Osteocyte (in vitro differentiated cells): ENCODE results near the gene KRT80. TPM values are rescaled to one million over a fixed set of nuclear protein-coding genes. Genes with fewer than 3 reads are reported as not detected.

ENCODE experiments used
- DNase-seq: peaks from one replicate; pipeline ENCODE4 v3.0.0; 2021; ENCODE audit warnings: mixed read lengths; ENCODE audit not compliant: unreplicated experiment; ENCODE audit errors: extremely low spot score
- H3K27ac Mint-ChIP-seq: one replicate; pipeline ENCODE4 v1.8.0; 2021; ENCODE audit warnings: mild to moderate bottlenecking, mixed read lengths; ENCODE audit not compliant: unreplicated experiment
- H3K27me3 Mint-ChIP-seq: one replicate; pipeline ENCODE4 v1.8.0; 2021; ENCODE audit warnings: mixed read lengths; ENCODE audit not compliant: unreplicated experiment
- H3K36me3 Mint-ChIP-seq: one replicate; pipeline ENCODE4 v1.8.0; 2021; ENCODE audit warnings: mixed read lengths; ENCODE audit not compliant: unreplicated experiment
- H3K4me1 Mint-ChIP-seq: one replicate; pipeline ENCODE4 v1.8.0; 2021; ENCODE audit warnings: mixed read lengths; ENCODE audit not compliant: unreplicated experiment
- H3K4me3 Mint-ChIP-seq: one replicate; pipeline ENCODE4 v1.8.0; 2021; ENCODE audit warnings: mild to moderate bottlenecking, moderate library complexity, mixed read lengths; ENCODE audit not compliant: unreplicated experiment
- H3K9me3 Mint-ChIP-seq: one replicate; pipeline ENCODE4 v1.8.0; 2021; ENCODE audit warnings: mixed read lengths; ENCODE audit not compliant: unreplicated experiment
- CTCF ChIP-seq: fragments of 200-600 bp; sonication (generic); IDR thresholded peaks from 2 replicates; pipeline ENCODE4 v1.5.0; 2021; ENCODE audit warnings: antibody characterized with exemption, mild to moderate bottlenecking, moderate library complexity
- total RNA-seq: library from RNA; stranded (reverse); gene quantifications from 2 replicates; pipeline ENCODE4 v1.2.1, GENCODE V29; 2021

The KRT80 gene
- total RNA-seq, 1 donor from 2014 or later, result 9.9 TPM

GRCh38 chr12:52126050-52126604, 65.7 kb downstream of the KRT80 start:
- no peak for DNase-seq
- peaks cover 18% of the 10 kb centered on the region for H3K4me1 Mint-ChIP-seq
- H3K27me3 Mint-ChIP-seq, result no peaks in the 10 kb centered on the region
- no peaks in the 10 kb centered on the region for H3K9me3 Mint-ChIP-seq
- no peak overlapping the region for H3K27ac Mint-ChIP-seq
- no peak for TF ChIP-seq CTCF
- no peaks in the 10 kb centered on the region for H3K36me3 Mint-ChIP-seq
- H3K4me3 Mint-ChIP-seq, result no peak overlapping the region

- H3K4me3 Mint-ChIP-seq, result no peak overlapping the region
- no peaks in the 10 kb centered on the region for H3K27me3 Mint-ChIP-seq
- TF ChIP-seq CTCF, result no peak
- no peaks in the 10 kb centered on the region for H3K9me3 Mint-ChIP-seq
- H3K27ac Mint-ChIP-seq, result no peak overlapping the region
- no peak for DNase-seq
- peaks cover 14% of the 10 kb centered on the region for H3K4me1 Mint-ChIP-seq
- H3K36me3 Mint-ChIP-seq, result no peaks in the 10 kb centered on the region
These were observed 66.3 kb downstream of the KRT80 start for GRCh38 chr12:52125476-52125900.

- Mint-ChIP-seq H3K36me3 (no peaks in the 10 kb centered on the region), H3K4me3 (no peak overlapping the region), H3K27me3 (no peaks in the 10 kb centered on the region), H3K4me1 (peaks cover 14% of the 10 kb centered on the region), H3K9me3 (no peaks in the 10 kb centered on the region), H3K27ac (no peak overlapping the region)
- TF ChIP-seq CTCF, result no peak
- no peak for DNase-seq
These were observed 68.2 kb downstream of the KRT80 start for GRCh38 chr12:52123487-52124186.

- Mint-ChIP-seq H3K4me1 (peaks cover 14% of the 10 kb centered on the region), H3K36me3 (no peaks in the 10 kb centered on the region), H3K27me3 (peaks cover 3% of the 10 kb centered on the region), H3K9me3 (no peaks in the 10 kb centered on the region), H3K27ac (no peak overlapping the region), H3K4me3 (no peak overlapping the region)
- no peak for DNase-seq
- no peak for TF ChIP-seq CTCF
These were observed 68.9 kb downstream of the KRT80 start for GRCh38 chr12:52122904-52123303.

- Mint-ChIP-seq H3K27me3 (peaks cover 6% of the 10 kb centered on the region), H3K4me3 (no peak overlapping the region), H3K9me3 (no peaks in the 10 kb centered on the region), H3K27ac (no peak overlapping the region), H3K4me1 (peaks cover 14% of the 10 kb centered on the region), H3K36me3 (no peaks in the 10 kb centered on the region)
- no peak for DNase-seq
- no peak for TF ChIP-seq CTCF
These were observed 69.3 kb downstream of the KRT80 start for GRCh38 chr12:52122540-52122871.
